ENCODE measurements around the gene RIBC2.

Gene RIBC2

DNA sequence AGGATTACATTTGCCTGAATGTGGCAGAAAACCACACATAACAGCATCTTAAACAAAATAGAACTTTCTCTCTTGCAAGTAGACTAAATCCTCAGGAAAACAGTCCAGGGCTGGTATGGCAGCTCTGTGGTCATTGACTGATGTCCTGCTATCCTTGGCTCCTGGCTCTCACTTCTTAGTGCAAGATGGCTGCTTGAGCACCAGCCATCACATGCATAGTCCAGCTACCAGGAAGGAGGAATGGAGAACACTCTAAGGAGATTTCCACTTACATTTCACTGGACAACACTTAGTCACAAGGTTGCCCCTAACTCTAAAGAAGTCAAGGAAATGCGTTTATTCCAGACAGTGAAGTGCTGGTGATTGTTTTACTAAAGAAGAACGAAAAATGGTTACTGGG lies 13.6 kb downstream of the RIBC2 start:
- DNase-seq (ENCODE audit: low spot score) = no peak
- H3K27ac ChIP-seq = no peak overlapping the region
- TF ChIP-seq, protein P1, sequence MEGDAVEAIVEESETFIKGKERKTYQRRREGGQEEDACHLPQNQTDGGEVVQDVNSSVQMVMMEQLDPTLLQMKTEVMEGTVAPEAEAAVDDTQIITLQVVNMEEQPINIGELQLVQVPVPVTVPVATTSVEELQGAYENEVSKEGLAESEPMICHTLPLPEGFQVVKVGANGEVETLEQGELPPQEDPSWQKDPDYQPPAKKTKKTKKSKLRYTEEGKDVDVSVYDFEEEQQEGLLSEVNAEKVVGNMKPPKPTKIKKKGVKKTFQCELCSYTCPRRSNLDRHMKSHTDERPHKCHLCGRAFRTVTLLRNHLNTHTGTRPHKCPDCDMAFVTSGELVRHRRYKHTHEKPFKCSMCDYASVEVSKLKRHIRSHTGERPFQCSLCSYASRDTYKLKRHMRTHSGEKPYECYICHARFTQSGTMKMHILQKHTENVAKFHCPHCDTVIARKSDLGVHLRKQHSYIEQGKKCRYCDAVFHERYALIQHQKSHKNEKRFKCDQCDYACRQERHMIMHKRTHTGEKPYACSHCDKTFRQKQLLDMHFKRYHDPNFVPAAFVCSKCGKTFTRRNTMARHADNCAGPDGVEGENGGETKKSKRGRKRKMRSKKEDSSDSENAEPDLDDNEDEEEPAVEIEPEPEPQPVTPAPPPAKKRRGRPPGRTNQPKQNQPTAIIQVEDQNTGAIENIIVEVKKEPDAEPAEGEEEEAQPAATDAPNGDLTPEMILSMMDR (conservative IDR thresholded peaks at IDR 0.05; ENCODE audit: low read depth) = no peak
- POLR2A ChIA-PET (ENCODE audit: low non-redundant PET) = no interaction called here
- CTCF ChIA-PET = no interaction called here

DNA sequence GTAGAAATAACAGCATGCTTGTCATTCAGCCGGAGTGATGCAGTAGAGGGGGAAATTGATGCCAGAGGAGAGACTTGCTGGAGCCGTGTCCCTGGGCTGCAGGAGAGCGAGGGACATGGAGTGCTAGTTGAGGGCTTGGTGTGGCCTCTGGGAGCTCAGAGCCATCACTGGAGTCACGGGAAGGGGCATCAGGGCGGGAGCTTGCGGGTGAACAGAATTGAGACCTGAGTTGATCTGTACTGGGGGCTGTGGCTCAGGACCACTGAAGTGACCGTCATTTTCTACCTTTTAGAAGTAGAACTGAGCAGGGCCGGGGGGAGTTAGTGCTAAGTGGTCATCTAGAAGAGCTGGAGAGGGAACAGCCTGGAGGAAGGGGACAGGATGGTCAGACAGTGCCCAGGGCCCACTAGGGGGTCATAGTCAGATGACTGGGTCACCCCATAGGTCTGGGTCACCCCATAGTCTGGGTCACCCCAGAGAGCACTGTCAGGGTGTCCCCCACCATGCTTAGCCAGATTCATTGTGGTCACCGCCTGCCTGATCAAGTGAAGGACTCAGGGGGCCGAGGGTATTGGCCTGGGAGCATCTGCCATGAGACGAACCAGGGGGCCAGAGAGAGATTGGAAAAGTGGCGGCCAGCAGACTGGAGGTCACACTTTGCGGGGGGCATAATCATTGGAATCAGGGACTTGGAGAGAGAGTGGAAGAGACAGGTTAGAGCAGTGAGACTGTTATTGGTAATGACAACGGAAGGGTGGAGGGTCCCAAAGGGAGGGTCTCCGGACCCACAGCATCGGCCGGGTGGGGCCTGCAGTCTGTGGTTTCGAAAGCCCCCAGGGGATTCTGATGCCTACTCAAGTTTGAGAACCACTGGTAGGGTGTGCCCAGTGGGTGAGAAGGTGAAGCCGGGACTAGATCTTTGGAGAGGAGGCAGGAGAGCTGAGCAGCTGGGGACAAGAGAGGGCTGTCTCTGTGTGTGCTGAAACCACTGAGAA lies 15.2 kb downstream of the RIBC2 start:
- TF ChIP-seq, protein P1 (conservative IDR thresholded peaks at IDR 0.05; ENCODE audit: low read depth) = no peak
- H3K27ac ChIP-seq = no peak overlapping the region
- CTCF ChIA-PET = interaction anchor here (0.7 kb wide), 2 partner anchors 37 to 179 kb away, joined by 4 read pairs; no protein-coding TSS in a partner anchor
- POLR2A ChIA-PET (ENCODE audit: low non-redundant PET) = no interaction called here
- no peak for DNase-seq (ENCODE audit: low spot score)

DNA sequence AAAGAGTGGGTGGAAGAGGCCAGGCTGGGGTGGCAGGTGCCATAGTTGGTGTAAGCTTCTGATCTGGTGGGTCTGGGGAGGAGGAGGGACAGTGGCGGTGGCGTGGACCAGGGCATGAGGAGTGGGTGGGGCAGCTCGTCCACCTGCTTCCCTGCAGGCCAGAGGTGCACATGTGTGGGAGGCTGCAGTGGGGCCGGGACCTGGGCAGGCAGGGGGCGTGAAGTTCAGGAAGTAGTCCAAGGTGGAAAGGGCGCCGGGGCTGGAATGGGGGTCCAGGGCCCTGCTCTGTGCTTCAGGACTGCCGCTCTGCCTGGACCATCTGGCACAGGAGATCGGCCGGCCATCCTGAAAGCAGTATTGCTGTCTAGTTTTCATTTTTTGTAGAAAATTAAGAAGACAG lies 15.9 kb downstream of the RIBC2 start:
- no peak for DNase-seq (ENCODE audit: low spot score)
- no peak overlapping the region for H3K27ac ChIP-seq
- CTCF ChIA-PET = interaction anchor here (0.7 kb wide), 1 partner anchor 38 kb away, joined by 4 read pairs; no protein-coding TSS in a partner anchor
- POLR2A ChIA-PET (ENCODE audit: low non-redundant PET) = no interaction called here
- TF ChIP-seq, protein P1 (conservative IDR thresholded peaks at IDR 0.05; ENCODE audit: low read depth) = no peak

DNA sequence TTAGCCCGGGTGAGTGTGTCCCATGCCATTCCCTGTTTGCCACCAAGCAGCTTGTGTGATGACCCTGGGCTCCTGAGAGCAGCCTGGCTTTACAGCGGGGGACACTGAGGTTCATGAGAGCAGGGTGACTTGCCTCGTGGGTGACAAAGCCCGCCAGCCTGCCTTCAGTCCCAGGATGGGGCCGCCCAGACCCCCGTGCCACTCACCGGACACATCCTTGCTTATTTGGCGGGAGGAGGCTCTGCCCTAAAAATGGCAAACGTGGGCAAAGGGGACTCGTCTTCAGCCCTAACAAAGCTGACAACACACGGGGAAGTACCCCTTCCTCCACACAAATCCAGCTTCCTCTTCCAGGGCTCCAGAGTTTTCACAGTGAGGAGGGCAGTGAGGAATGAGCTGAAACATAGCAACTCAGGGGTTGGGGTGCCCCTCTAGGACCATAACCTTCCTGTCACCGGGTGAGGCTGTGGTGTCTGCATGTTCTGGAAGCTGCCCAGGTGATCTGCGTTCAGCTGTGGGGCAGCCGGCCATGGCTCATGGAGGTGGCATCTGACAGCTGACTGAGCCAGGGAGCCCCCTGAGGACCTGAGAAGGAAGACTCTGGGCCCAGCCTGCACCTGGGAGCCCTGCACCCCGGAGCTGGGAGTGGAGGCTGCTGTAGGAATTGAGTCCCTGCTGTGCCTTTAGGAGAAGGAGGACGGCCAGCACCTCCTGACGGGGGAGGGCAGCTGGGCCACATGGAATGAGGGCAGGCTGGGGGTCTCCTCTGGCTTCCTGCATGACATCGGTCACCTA lies 16.7 kb downstream of the RIBC2 start:
- TF ChIP-seq, protein P1 (conservative IDR thresholded peaks at IDR 0.05; ENCODE audit: low read depth) = no peak
- DNase-seq (ENCODE audit: low spot score) = no peak
- CTCF ChIA-PET = interaction anchor here (0.5 kb wide), 1 partner anchor 145 kb away, joined by 3 read pairs; no protein-coding TSS in a partner anchor
- H3K27ac ChIP-seq = no peak overlapping the region
- POLR2A ChIA-PET (ENCODE audit: low non-redundant PET) = no interaction called here

DNA sequence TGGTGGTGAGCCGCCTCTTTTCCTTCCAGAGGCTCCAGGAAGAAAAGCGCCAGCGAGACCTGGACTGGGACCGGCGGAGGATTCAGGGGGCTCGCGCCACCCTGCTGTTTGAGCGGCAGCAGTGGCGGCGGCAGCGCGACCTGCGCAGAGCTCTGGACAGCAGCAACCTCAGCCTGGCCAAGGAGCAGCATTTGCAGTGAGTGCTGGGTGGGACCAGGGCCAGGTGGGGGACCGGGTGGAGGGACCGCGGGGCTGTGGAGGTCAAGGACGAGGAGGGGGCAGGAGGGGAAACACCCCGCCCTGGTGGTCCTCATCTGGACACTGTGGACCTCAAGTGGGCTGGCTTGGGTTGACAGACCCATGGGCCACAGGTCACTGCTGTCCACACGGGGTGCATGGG lies 17.4 kb downstream of the RIBC2 start:
- DNase-seq (ENCODE audit: low spot score) = no peak
- TF ChIP-seq, protein P1 (conservative IDR thresholded peaks at IDR 0.05; ENCODE audit: low read depth) = no peak
- ChIA-PET CTCF (no interaction called here), POLR2A (ENCODE audit: low non-redundant PET) (no interaction called here)
- H3K27ac ChIP-seq = no peak overlapping the region

DNA sequence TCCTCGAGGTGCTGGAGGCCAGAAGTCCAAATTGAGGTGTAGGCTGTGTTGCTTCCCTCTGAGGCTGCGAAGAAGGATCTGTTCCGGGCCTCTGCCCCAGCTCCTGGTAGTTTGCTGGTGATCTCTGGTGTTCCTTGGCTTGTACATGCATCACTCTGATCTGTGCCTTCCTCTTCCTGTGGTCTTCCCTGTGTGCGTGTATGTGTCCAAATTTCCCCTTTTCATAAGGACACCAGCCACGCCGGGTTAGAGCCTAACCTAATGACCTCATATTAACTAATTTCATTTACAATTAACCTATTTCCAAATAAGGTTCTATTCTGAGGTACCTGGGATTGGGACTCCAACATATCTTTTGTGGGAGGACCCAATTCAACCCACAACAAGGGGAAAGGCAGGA lies 21.5 kb downstream of the RIBC2 start:
- ChIA-PET CTCF (interaction anchor here (0.6 kb wide), 1 partner anchor 122 kb away, joined by 3 read pairs; no protein-coding TSS in a partner anchor), POLR2A (ENCODE audit: low non-redundant PET) (no interaction called here)
- TF ChIP-seq, protein P1 (conservative IDR thresholded peaks at IDR 0.05; ENCODE audit: low read depth) = no peak
- H3K27ac ChIP-seq = no peak overlapping the region; the same call in 1 of the 2 replicates
- DNase-seq (ENCODE audit: low spot score) = no peak
